ENCODE results near the gene OR8K3.

OR8K3 gene

GRCh38 chr11:56314844-56315243 is at the start of gene OR8K3:
Gene OR8K3 (plus strand): TSS chr11:56315144. CDS start chr11:56318307, 3,163 bp downstream.
- no peak for DNase-seq

DNA sequence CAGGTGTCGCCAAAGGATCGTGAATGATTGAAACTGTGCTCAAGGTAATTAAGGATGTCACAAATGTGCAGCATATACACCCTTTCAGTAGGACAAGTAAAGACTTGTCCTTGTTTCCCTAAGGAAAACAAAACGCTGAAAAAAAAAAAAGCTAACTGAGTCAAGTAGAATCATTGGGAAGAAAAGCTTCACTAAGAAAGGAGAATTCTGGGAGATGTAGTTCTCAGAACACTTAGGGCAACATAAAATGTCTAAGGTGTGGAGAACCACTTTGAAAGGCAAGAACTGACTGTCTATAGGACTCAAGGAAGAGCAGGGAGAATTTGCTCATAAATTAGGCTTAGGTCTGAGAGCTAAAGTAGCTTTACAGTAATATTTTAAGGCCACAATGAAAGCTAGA is 43.9 kb upstream of the OR8K3 start:
- DNase-seq, result no peak

- DNase-seq, result no peak
Observed at GRCh38 chr11:56273854-56274253, 41.1 kb upstream of the OR8K3 start, which contains the start of gene OR5T1. Gene OR5T1 (plus strand): TSS chr11:56274154. CDS start chr11:56275639, 1,485 bp downstream.

DNA sequence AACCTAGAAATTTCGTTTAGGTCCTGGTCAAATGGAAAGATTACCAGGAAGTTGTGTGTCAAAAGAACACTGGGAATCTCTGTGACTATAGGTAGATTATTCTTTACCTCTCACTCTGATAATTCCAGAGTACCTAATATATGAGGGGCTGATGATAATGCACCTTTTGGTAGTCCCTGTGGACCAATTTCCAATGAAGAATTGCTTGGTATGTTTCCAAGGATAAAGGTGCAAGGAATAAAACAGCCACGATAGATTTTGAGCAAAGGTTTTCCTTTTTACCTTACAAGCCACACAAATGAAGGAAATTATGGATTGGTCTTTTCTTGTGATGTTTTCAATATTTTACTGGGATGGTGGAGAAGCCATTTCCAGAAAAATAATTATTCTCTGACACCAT is 22.8 kb upstream of the OR8K3 start, which contains the start of gene OR8H1:
Gene OR8H1, minus strand, starts transcription at position 101 of the 400 bp plus-strand sequence. CDS start 1,192 bp downstream, outside the sequence.
- no peak for DNase-seq

DNA sequence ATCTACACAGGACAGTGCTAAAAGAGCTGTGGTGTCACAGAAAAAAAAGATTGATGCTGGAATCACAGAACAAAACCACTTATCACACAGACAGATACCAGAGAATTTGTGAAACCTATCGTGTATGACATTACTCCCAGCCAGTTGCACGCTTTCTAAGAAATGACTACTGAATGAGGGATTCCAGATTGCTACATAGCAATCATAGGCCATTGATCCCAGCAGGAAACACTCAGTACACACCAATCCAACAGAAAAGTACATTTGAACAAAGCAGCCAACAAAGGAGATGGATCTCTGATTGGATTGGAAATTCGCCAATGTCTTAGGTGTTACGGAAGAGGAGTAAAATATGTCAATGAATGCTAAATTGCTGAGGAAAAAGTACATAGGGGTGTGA is 18.0 kb upstream of the OR8K3 start:
- DNase-seq, result no peak

DNA sequence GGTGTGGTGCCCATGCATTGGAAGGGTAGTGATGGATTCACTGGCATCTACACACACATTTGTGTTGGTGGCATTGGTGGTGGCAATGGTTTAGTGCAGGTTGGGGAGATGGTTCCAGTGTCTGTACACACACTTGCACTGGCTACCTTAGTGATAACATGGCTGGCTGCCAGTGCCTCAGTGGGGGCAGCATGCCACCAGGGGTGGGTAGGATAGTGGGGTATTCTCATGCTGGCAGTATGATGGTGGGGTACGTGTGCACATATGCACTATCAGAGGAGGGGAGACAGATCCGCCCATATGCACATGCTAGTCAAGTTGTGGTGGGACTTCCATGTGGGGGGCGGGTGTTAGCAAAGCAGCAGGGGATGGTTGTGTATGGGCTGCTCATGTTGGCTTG is 7.1 kb upstream of the OR8K3 start:
- no peak for DNase-seq

DNA sequence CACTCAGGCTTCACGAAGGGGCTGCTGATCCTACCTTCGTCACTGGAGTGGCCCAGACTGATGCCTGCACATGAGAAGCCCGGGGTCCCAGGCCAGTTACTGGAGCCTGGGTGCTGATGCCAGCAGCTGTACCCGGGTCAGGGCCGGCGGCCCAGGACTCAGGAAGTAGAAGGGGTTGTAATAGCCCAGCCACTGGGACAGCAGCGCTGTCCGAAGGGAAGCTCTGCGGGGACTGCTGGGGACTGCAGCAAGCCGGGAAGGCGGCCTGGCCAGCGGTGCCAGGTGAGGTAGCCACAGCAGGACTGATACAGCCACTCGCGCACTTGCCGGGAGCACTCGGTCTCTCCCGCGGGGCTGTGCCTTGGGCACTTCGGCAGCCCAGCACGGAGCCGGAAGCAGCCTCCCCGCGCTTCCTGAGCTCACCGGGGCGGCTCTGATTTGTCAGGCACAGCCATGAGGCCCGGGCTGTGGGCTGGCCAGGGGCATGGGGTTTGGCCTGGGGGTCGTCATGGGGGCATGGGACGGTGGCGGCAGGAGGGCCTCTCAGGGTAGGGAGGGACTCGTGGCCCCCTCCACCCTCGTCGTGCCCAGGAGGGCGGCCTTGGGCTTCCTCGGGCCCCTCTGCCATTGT is 17.0 kb downstream of the OR8K3 start:
- no peak for DNase-seq

- no peak for DNase-seq
Observed at GRCh38 chr11:56333156-56333555, 18.2 kb downstream of the OR8K3 start.

DNA sequence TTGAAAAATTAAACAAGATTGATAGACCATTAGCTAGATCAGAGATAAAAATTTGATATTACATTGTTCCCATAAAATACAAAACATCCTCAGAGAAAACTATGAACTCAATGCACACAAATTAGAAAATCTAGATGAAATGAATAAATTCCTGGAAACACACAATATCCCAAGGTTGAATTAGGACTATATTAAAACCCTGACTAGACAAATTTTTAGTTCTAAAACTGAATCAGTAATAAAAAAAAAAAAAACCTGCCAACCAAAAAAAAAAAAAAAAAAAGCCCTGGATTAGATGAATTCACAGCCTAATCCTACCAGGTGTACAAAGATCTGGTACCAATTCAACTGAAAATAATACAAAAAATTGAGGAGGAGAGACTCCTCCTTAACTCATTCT is 25.3 kb downstream of the OR8K3 start:
- DNase-seq, result no peak

GRCh38 chr11:56345739-56346138 is 30.8 kb downstream of the OR8K3 start, which contains the start of gene OR8K1:
Gene OR8K1 (plus strand): TSS chr11:56346039. CDS start chr11:56346039, 0 bp downstream.
- DNase-seq, result no peak

DNA sequence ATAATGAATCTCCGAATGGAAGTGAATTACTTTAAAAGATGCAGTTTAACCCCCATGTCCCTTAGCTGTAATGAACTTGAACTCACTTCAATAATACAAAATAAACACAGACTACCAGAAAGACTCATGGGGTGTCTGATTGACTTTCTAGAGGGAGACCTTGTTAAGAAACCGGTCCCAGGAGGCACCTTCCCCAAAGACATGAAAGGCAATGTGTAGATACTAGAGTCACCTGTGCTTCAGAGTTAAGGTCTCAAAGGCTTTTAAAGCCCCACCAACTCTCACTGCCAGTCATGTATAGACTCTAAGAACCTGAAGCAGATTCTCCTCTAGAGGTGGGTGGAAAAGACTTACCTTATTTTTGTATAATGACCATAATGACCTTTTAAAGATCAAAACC is 39.0 kb downstream of the OR8K3 start, which contains the start of gene OR8J1:
Gene OR8J1, plus strand, starts transcription at position 301 of the 400 bp plus-strand sequence. CDS start 5,956 bp downstream, outside the sequence.
- DNase-seq, result no peak
